ENCODE data around the gene IRF2BPL. TPM values are rescaled to one million over a fixed set of nuclear protein-coding genes. Genes with fewer than 3 reads are reported as not detected.

Gene IRF2BPL
- total RNA-seq, 1 experiment from 2014 or later = 16.4 TPM

- no peak overlapping the region for H3K4me3 ChIP-seq
- H3K9me3 ChIP-seq (replicated peaks) = no peaks in the 10 kb centered on the region
- DNase-seq (ENCODE audit: low read depth in 1 of 2, low spot score in 2 of 2) = no peak
- no peak overlapping the region for H3K27ac ChIP-seq
- H3K27me3 ChIP-seq (replicated peaks) = no peaks in the 10 kb centered on the region
- H3K4me1 ChIP-seq (replicated peaks) = no peaks in the 10 kb centered on the region
- no peaks in the 10 kb centered on the region for H3K36me3 ChIP-seq
These were observed 23.6 kb downstream of the IRF2BPL start for GRCh38 chr14:77004711-77005460.

- H3K27me3 ChIP-seq (replicated peaks) = no peaks in the 10 kb centered on the region
- H3K27ac ChIP-seq = no peak overlapping the region
- no peak for DNase-seq (ENCODE audit: low read depth in 1 of 2, low spot score in 2 of 2)
- H3K4me1 ChIP-seq (replicated peaks) = no peaks in the 10 kb centered on the region
- H3K4me3 ChIP-seq = no peak overlapping the region
- H3K9me3 ChIP-seq (replicated peaks) = no peaks in the 10 kb centered on the region
- H3K36me3 ChIP-seq = no peaks in the 10 kb centered on the region
These were observed 24.4 kb downstream of the IRF2BPL start for GRCh38 chr14:77003960-77004710.

DNA sequence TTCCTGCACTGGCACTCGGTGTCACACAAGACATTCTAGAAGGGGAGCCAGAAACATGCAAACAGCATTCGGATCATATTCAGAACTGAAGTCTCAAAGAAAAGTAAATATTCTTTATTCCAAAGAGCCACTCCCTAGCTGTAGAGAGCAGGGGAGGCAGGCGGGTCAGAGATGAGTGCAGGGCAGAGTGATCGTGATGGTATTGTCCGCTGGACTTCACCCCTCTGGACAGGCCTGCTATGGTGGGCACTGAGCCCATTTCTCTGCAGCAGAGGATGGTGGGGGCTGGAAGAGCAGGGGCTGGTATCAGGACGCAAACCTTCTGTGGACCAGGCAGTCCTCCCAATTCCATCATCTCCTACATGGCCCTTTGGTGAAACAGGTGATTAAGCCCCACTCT lies 25.6 kb downstream of the IRF2BPL start:
- H3K27ac ChIP-seq = no peak overlapping the region
- H3K27me3 ChIP-seq (replicated peaks) = no peaks in the 10 kb centered on the region
- DNase-seq (ENCODE audit: low read depth in 1 of 2, low spot score in 2 of 2) = no peak
- no peaks in the 10 kb centered on the region for H3K4me1 ChIP-seq (replicated peaks)
- H3K4me3 ChIP-seq = no peak overlapping the region
- no peaks in the 10 kb centered on the region for H3K36me3 ChIP-seq
- no peaks in the 10 kb centered on the region for H3K9me3 ChIP-seq (replicated peaks)

- Histone ChIP-seq H3K27ac (no peak overlapping the region), H3K27me3 (replicated peaks) (no peaks in the 10 kb centered on the region), H3K36me3 (no peaks in the 10 kb centered on the region), H3K9me3 (replicated peaks) (no peaks in the 10 kb centered on the region), H3K4me1 (replicated peaks) (no peaks in the 10 kb centered on the region), H3K4me3 (no peak overlapping the region)
- DNase-seq (ENCODE audit: low read depth in 1 of 2, low spot score in 2 of 2) = no peak
These were observed 26.2 kb downstream of the IRF2BPL start for GRCh38 chr14:77002335-77002734.

GRCh38 chr14:77000340-77001270 lies 27.9 kb downstream of the IRF2BPL start:
- Histone ChIP-seq H3K9me3 (replicated peaks) (no peaks in the 10 kb centered on the region), H3K4me3 (no peak overlapping the region), H3K27ac (no peak overlapping the region), H3K27me3 (replicated peaks) (no peaks in the 10 kb centered on the region), H3K36me3 (no peaks in the 10 kb centered on the region), H3K4me1 (replicated peaks) (no peaks in the 10 kb centered on the region)
- no peak for DNase-seq (ENCODE audit: low read depth in 1 of 2, low spot score in 2 of 2)

DNA sequence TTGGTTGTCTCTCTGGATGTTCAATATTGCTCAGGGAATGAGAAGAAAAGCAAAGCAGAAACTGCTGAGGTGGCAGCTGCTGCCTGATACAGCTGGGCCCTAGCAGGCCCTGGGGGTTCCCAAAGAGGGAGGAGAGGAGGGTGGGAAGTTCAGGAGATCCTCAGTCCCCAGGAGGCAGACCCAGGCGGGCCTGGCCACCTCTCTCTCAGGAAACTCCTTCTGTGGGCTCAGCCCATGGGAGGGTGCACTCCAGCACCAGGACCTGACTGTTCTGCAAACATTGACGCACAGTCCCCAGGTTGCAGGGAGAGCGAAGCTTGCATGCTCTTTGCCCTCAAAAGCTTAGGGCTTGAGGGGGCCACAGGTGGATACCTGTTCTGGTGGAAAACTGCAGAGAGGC lies 29.6 kb downstream of the IRF2BPL start:
- no peaks in the 10 kb centered on the region for H3K27me3 ChIP-seq (replicated peaks)

GRCh38 chr14:76997257-76997970 lies 31.1 kb downstream of the IRF2BPL start:
- DNase-seq (ENCODE audit: low read depth in 1 of 2, low spot score in 2 of 2) = no peak

More for the DNA sequence above, 29.6 kb downstream of the IRF2BPL start:
- H3K27ac ChIP-seq = no peak overlapping the region
- no peak for DNase-seq (ENCODE audit: low read depth in 1 of 2, low spot score in 2 of 2)
- no peak overlapping the region for H3K4me3 ChIP-seq
- no peaks in the 10 kb centered on the region for H3K4me1 ChIP-seq (replicated peaks)
- no peaks in the 10 kb centered on the region for H3K36me3 ChIP-seq
- no peaks in the 10 kb centered on the region for H3K9me3 ChIP-seq (replicated peaks)

GRCh38 chr14:76996563-76997146 lies 31.9 kb downstream of the IRF2BPL start:
- DNase-seq (ENCODE audit: low read depth in 1 of 2, low spot score in 2 of 2) = no peak
- H3K9me3 ChIP-seq (replicated peaks) = no peaks in the 10 kb centered on the region
- H3K36me3 ChIP-seq = no peaks in the 10 kb centered on the region
- no peak overlapping the region for H3K27ac ChIP-seq
- no peak overlapping the region for H3K4me3 ChIP-seq
- H3K4me1 ChIP-seq (replicated peaks) = no peaks in the 10 kb centered on the region
- H3K27me3 ChIP-seq (replicated peaks) = no peaks in the 10 kb centered on the region

More at GRCh38 chr14:76997257-76997970, 31.1 kb downstream of the IRF2BPL start:
- H3K9me3 ChIP-seq (replicated peaks) = no peaks in the 10 kb centered on the region
- no peaks in the 10 kb centered on the region for H3K27me3 ChIP-seq (replicated peaks)
- no peak overlapping the region for H3K27ac ChIP-seq
- H3K4me1 ChIP-seq (replicated peaks) = no peaks in the 10 kb centered on the region
- H3K4me3 ChIP-seq = no peak overlapping the region
- H3K36me3 ChIP-seq = no peaks in the 10 kb centered on the region

DNA sequence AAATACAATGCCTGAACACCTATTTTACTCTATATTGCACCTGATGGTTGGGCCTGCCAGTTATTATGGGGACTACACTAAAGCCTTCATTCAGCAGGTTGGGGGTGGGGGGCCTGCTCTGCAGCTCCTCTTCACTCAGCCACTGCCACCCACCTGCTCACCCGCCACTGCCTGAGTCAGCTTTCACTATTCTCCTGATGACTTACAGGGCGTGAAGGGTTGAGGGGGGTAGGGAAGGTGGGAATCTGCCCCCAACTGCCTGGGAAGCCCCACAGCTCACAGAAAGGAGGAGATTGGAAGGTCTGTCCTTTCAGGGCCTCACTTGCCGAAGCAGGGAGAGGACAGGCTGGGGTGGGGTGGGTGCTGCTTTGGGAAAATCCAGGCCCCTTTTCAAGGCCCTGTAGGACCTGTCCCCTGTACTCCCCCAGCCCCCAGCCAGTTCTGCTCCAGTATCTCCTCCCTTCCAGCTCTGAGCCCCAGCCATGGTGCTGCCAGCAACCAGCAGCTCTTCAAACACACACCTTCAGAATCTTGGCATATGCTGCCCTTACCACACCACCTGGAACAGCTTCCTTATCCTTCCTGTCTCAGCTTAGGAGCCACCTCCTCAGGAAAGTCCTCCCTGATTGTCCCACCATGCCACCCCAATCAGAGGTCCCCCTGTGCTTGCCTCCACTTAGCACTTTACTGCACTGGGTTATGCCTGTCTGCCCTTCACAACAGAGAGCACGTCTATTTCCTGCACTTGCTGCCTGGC lies 33.1 kb downstream of the IRF2BPL start:
- Histone ChIP-seq H3K9me3 (replicated peaks) (no peaks in the 10 kb centered on the region), H3K4me3 (no peak overlapping the region), H3K27me3 (replicated peaks) (no peaks in the 10 kb centered on the region), H3K36me3 (no peaks in the 10 kb centered on the region), H3K27ac (no peak overlapping the region), H3K4me1 (replicated peaks) (no peaks in the 10 kb centered on the region)
- no peak for DNase-seq (ENCODE audit: low read depth in 1 of 2, low spot score in 2 of 2)

GRCh38 chr14:76993752-76994151 lies 34.8 kb downstream of the IRF2BPL start:
- Histone ChIP-seq H3K9me3 (replicated peaks) (no peaks in the 10 kb centered on the region), H3K4me1 (replicated peaks) (no peaks in the 10 kb centered on the region), H3K27ac (no peak overlapping the region), H3K36me3 (no peaks in the 10 kb centered on the region), H3K27me3 (replicated peaks) (no peaks in the 10 kb centered on the region), H3K4me3 (no peak overlapping the region)
- DNase-seq (ENCODE audit: low read depth in 1 of 2, low spot score in 2 of 2) = no peak

GRCh38 chr14:76990084-76990483 lies 38.4 kb downstream of the IRF2BPL start:
- Histone ChIP-seq H3K4me1 (replicated peaks) (no peaks in the 10 kb centered on the region), H3K9me3 (replicated peaks) (no peaks in the 10 kb centered on the region), H3K27me3 (replicated peaks) (no peaks in the 10 kb centered on the region), H3K4me3 (no peak overlapping the region), H3K27ac (no peak overlapping the region), H3K36me3 (no peaks in the 10 kb centered on the region)
- no peak for DNase-seq (ENCODE audit: low read depth in 1 of 2, low spot score in 2 of 2)

DNA sequence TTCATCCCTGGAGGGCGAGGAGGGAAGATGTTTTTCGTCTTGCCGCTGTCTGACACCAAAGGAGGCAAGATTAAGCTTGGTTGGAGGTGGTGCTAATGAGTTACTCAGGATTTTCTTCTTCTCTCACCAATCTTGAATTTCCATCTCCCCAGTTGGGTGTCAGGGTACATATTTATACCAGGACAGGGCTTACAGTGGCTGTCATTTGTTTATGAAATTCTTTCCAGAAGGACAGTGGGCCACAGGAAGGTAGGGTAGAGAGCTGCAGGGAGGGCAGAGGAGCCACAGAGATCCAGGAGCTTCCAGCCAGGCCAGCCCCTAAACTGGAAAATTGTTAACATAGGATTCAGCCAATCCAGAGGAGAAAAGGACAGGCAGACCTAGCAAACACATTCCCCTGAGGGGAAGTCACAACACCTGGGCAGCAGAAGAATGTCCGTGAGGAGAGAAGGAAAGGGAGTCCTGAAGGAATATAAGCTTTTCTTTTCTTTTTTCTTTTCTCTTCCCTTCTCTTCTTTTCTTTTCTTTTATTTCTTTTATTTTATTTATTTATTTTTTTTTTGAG lies 40.5 kb downstream of the IRF2BPL start:
- Histone ChIP-seq H3K27me3 (replicated peaks) (no peaks in the 10 kb centered on the region), H3K4me1 (replicated peaks) (no peaks in the 10 kb centered on the region), H3K36me3 (no peaks in the 10 kb centered on the region), H3K4me3 (no peak overlapping the region), H3K27ac (no peak overlapping the region), H3K9me3 (replicated peaks) (no peaks in the 10 kb centered on the region)
- DNase-seq (ENCODE audit: low read depth in 1 of 2, low spot score in 2 of 2) = no peak

All from SJSA1 (cell line).